Thoracic aorta (tissue), 2 donors: Measurements from ENCODE around the gene WDR37. TPM values are rescaled to one million over a fixed set of nuclear protein-coding genes. Genes with fewer than 3 reads are reported as not detected.
"Not testable (repeated sequence)": the region's sequence is repeated elsewhere in the genome, so short reads cannot be mapped to it uniquely, and the experiment has no call there.

Experiments
- ATAC-seq: fragments of 150-250 bp; one replicate; pipeline ENCODE4 v1.8.0; 2017; ENCODE audit warnings: low read depth; ENCODE audit not compliant: insufficient number of reproducible peaks, low FRiP score
- DNase-seq: peaks from one replicate; pipeline ENCODE4 v3.0.0-alpha.2; 2020; ENCODE audit warnings: low spot score
- H3K27ac ChIP-seq, 2 donors: fragments of 200-600 bp; sonication (generic); 1 replicate in 1 of 2; 2 replicates in 1 of 2; pipeline ENCODE4 v1.5.1; 2016; ENCODE audit warnings: mild to moderate bottlenecking in 2 of 2, moderate library complexity in 2 of 2
- H3K27me3 ChIP-seq: fragments of 200-600 bp; sonication (generic); replicated peaks from 2 replicates; pipeline ENCODE4 v1.6.0; 2016; ENCODE audit warnings: mild to moderate bottlenecking; ENCODE audit not compliant: insufficient read depth
- H3K36me3 ChIP-seq: fragments of 200-600 bp; sonication (generic); one replicate; pipeline ENCODE4 v1.5.1; 2016
- H3K4me1 ChIP-seq, 2 donors: fragments of 200-600 bp; sonication (generic); 1 replicate in 1 of 2; 2 replicates in 1 of 2; pipeline versions ENCODE4 v1.5.1 to v1.6.0; 2016; ENCODE audit warnings: low read depth in 2 of 2, mild to moderate bottlenecking in 1 of 2; ENCODE audit not compliant: control insufficient read depth in 1 of 2
- H3K4me3 ChIP-seq: fragments of 200-600 bp; sonication (generic); 2 replicates; pipeline ENCODE4 v1.5.1; 2016; ENCODE audit warnings: mild to moderate bottlenecking
- H3K9me3 ChIP-seq: fragments of 200-600 bp; sonication (generic); 2 replicates; pipeline ENCODE4 v1.5.1; 2016
- total RNA-seq, 2 donors: library from RNA; depleted of rRNA; stranded (reverse); fragments of >200 nt; gene quantifications; one replicate each; pipeline versions ENCODE4 v1.1.0 to v1.2.3, GENCODE V29; 2016
- TF ChIP-seq, protein P1 (sequence below): fragments of 200-600 bp; sonication (generic); IDR thresholded peaks from one replicate; pipeline ENCODE4 v1.5.1; 2019; ENCODE audit warnings: antibody characterized with exemption

WDR37 gene
- total RNA-seq, 2 donors from 2014 or later, result 18.3 to 24.6 TPM

- Histone ChIP-seq H3K4me3 (no peak overlapping the region), H3K27me3 (no peaks in the 10 kb centered on the region), H3K36me3 (no peaks in the 10 kb centered on the region), H3K27ac (no peak overlapping the region), H3K9me3 (no peaks in the 10 kb centered on the region), H3K4me1 (no peaks in the 10 kb centered on the region)
- TF ChIP-seq, protein P1, sequence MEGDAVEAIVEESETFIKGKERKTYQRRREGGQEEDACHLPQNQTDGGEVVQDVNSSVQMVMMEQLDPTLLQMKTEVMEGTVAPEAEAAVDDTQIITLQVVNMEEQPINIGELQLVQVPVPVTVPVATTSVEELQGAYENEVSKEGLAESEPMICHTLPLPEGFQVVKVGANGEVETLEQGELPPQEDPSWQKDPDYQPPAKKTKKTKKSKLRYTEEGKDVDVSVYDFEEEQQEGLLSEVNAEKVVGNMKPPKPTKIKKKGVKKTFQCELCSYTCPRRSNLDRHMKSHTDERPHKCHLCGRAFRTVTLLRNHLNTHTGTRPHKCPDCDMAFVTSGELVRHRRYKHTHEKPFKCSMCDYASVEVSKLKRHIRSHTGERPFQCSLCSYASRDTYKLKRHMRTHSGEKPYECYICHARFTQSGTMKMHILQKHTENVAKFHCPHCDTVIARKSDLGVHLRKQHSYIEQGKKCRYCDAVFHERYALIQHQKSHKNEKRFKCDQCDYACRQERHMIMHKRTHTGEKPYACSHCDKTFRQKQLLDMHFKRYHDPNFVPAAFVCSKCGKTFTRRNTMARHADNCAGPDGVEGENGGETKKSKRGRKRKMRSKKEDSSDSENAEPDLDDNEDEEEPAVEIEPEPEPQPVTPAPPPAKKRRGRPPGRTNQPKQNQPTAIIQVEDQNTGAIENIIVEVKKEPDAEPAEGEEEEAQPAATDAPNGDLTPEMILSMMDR, result no peak
- DNase-seq, result no peak
- no peak for ATAC-seq
These were observed 100.9 kb downstream of the WDR37 start for GRCh38 chr10:1156921-1157614.

- Histone ChIP-seq H3K4me3 (no peak overlapping the region), H3K4me1 (no peaks in the 10 kb centered on the region), H3K9me3 (no peaks in the 10 kb centered on the region), H3K36me3 (no peaks in the 10 kb centered on the region), H3K27me3 (no peaks in the 10 kb centered on the region), H3K27ac (no peak overlapping the region)
- ATAC-seq, result no peak
- DNase-seq, result no peak
- TF ChIP-seq, protein P1, result no peak
These were observed 101.4 kb downstream of the WDR37 start for GRCh38 chr10:1157615-1157933.

DNA sequence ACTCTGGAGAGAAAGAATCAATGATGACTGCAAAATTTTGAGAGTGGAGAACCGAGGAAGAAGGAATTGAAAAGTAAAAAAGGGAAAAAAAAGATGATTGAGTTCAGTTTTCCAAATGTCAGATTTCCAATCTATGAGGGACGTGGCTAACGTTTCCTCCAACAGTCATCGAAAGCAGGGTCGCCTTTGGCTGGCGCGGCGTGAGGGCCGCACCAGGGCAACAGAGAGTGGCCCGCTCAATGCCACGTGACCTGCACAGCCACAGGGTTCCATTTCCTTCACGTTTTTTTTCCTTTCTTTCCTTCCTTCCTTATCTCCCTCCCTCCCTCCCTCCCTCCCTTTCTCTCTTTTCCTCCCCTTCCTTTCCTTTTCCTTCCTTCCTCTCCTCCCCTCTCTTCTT, 101.9 kb downstream of the WDR37 start:
- TF ChIP-seq, protein P1, result no peak
- no peak overlapping the region for H3K27ac ChIP-seq
- no peak overlapping the region for H3K4me3 ChIP-seq
- H3K36me3 ChIP-seq, result no peaks in the 10 kb centered on the region
- no peaks in the 10 kb centered on the region for H3K27me3 ChIP-seq
- ATAC-seq (no peak), DNase-seq (no peak)
- H3K4me1 ChIP-seq, result no peaks in the 10 kb centered on the region
- no peaks in the 10 kb centered on the region for H3K9me3 ChIP-seq

DNA sequence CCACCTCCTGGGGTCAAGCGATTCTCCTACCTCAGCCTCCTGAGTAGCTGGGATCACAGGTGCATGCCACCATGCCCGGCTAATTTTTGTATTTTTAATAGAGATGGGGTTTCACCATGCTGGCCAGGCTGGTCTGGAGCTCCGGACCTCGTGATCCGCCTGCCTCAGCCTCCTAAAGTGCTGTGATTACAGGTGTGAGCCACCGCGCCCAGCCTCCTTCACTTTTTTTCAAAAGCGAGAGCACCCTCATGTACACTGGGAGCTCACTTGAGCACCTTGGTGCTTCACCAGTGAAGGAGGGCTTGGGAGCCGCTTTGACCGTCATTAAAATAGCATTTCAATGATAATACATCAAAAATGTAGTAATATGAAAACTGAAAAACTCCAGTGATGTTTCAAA, 102.4 kb downstream of the WDR37 start:
- not testable (repeated sequence) for H3K27ac ChIP-seq, H3K4me1 ChIP-seq, ATAC-seq, DNase-seq, H3K36me3 ChIP-seq, H3K9me3 ChIP-seq, H3K27me3 ChIP-seq, H3K4me3 ChIP-seq

GRCh38 chr10:1159131-1160061, 103.2 kb downstream of the WDR37 start:
- Histone ChIP-seq H3K4me1 (no peaks in the 10 kb centered on the region), H3K27me3 (no peaks in the 10 kb centered on the region), H3K4me3 (no peak overlapping the region), H3K9me3 (no peaks in the 10 kb centered on the region), H3K36me3 (no peaks in the 10 kb centered on the region), H3K27ac (no peak overlapping the region)
- DNase-seq (no peak), ATAC-seq (no peak)
- TF ChIP-seq, protein P1, result no peak
